Heart left ventricle (tissue), 13 donors: ENCODE results near the gene POFUT2.

Experiments
- POLR2A ChIP-seq, 2 donors: fragments of 450-650 bp; IDR thresholded peaks; one replicate each; pipeline ENCODE4 v1.6.1; 2017; ENCODE audit warnings: antibody characterized with exemption in 2 of 2, mild to moderate bottlenecking in 2 of 2, moderate library complexity in 2 of 2
- TF ChIP-seq, protein P1 (sequence below), 12 donors: fragments of 200-600 bp; sonication (generic) in 4 of 12; IDR thresholded peaks; one replicate each; pipeline versions ENCODE4 v1.5.0 to v1.8.0; 2018 to 2022; ENCODE audit warnings: antibody characterized with exemption in 12 of 12, mild to moderate bottlenecking in 5 of 12
- donor health status: ischemic (EF 13 %, LVEDD 7.1; RV severe dilation, severe dysfunction).
- donor health status: DM: no; HTN: yes; CAD: no.
- donor health status: DM: no; HTN: no; CAD: no.
- donor health status: ischemic (EF 25% LVEDD 6.9; RV normal size, moderate dysfunction).
- donor health status: ischemic (EF 25% LVEDD 5.7; RV mildly dilated, moderate dysfunction).
- donor health status: ischemic (EF 35%, LVEDD 5.7; RV mildly dilated, moderate dysfunction).
- donor health status: nonischemic (EF 11% LVEDD 7.7; RV severe dilation, severe dysfunction).
- donor health status: DM: yes; HTN: yes; CAD: no.
- donor health status: PGD.
- donor health status: ischemic (EF 29% LVEDD 5.4; RV normal size, mild dysfunction).
- donor health status: nonischemic (EF 23%, LVEDD 6.1; RV moderate dilation, normal function).

DNA sequence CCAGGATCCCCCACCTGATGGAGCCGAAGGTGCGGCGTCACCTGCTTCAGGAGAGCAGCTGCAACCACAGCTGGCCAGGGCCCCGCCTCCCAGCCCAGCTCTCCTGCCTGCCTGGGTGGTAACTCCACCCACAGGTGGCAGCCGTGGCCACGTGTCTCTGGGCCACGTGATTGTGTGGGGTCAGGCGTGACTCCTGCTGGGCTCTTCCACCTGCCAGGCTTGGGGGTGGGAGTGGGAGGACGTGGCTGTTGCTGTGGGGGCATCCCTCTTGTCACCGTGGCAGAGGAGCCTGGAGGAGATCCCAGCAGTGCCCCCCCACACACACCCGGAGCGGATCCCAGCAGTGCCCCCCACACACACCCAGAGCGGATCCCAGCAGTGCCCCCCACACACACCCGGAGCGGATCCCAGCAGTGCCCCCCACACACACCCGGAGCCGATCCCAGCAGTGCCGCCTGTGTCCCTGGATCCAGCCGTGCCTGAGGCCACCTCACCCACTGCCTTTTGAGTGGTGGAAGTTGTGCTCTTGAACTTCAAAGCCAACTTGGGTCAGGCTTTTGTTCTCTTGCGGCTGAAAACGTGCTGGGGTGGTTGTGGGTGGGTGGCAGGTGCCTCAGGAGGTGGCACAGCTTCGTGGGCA, 32.2 kb downstream of the POFUT2 start:
- no peak for TF ChIP-seq POLR2A (IDR thresholded peaks at IDR 0.05)
- TF ChIP-seq, protein P1, sequence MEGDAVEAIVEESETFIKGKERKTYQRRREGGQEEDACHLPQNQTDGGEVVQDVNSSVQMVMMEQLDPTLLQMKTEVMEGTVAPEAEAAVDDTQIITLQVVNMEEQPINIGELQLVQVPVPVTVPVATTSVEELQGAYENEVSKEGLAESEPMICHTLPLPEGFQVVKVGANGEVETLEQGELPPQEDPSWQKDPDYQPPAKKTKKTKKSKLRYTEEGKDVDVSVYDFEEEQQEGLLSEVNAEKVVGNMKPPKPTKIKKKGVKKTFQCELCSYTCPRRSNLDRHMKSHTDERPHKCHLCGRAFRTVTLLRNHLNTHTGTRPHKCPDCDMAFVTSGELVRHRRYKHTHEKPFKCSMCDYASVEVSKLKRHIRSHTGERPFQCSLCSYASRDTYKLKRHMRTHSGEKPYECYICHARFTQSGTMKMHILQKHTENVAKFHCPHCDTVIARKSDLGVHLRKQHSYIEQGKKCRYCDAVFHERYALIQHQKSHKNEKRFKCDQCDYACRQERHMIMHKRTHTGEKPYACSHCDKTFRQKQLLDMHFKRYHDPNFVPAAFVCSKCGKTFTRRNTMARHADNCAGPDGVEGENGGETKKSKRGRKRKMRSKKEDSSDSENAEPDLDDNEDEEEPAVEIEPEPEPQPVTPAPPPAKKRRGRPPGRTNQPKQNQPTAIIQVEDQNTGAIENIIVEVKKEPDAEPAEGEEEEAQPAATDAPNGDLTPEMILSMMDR (IDR thresholded peaks at IDR 0.05), result no peak
